Panc1 (cell line): Measurements from ENCODE around the gene SRXN1. TPM values are rescaled to one million over a fixed set of nuclear protein-coding genes. Genes with fewer than 3 reads are reported as not detected.

Experiments used
- ATAC-seq: fragments of 200-7000 bp; cut with Tn5 transposase; 2 replicates; pipeline ENCODE4 v1.9.1; 2020; ENCODE audit warnings: mild to moderate bottlenecking, moderate library complexity
- BruUV-seq: library from RNA; stranded (reverse); fragments of 400-500 nt; replicated peaks from 2 replicates; lab custom pipeline; 2021; lab: Mats Ljungman, UMichigan
- CTCF ChIA-PET: fragments of 300-600 bp; sonication (Branson Sonifier 250); formaldehyde crosslinking; loops from one replicate; lab custom pipeline; 2022; ENCODE audit warnings: antibody characterized with exemption; lab: Charles Lee
- POLR2A ChIA-PET: fragments of 300-600 bp; sonication (Branson Sonifier 250); formaldehyde crosslinking; loops from one replicate; lab custom pipeline; 2022; ENCODE audit warnings: antibody characterized with exemption; lab: Charles Lee
- DNase-seq: peaks from one replicate; pipeline ENCODE4 v3.0.0-alpha.2; 2010; ENCODE audit warnings: low read depth, low spot score
- H3K27ac ChIP-seq: 2 replicates; pipeline ENCODE4 v1.5.1; 2011; ENCODE audit warnings: mild to moderate bottlenecking, low read length, inconsistent platforms
- H3K27me3 ChIP-seq: fragments of 200-500 bp; sonication (Bioruptor generic); 2 replicates; pipeline ENCODE4 v1.6.0; 2014; ENCODE audit warnings: low read length, inconsistent platforms; ENCODE audit not compliant: control insufficient read depth, insufficient read depth
- H3K36me3 ChIP-seq: fragments of 200-500 bp; sonication (Bioruptor generic); 2 replicates; pipeline ENCODE4 v1.5.1; 2014; ENCODE audit warnings: inconsistent platforms, mild to moderate bottlenecking, low read length, moderate library complexity; ENCODE audit not compliant: control insufficient read depth, insufficient read depth
- H3K4me1 ChIP-seq: 2 replicates; pipeline ENCODE4 v1.5.1; 2011; ENCODE audit warnings: inconsistent platforms, mild to moderate bottlenecking, low read length, moderate library complexity; ENCODE audit not compliant: control insufficient read depth, insufficient read depth
- H3K4me3 ChIP-seq, 2 experiments: 2 replicates each; pipeline ENCODE4 v1.5.1; 2011 to 2012; ENCODE audit warnings: low read depth in 2 of 2, low read length in 2 of 2, mild to moderate bottlenecking in 2 of 2, inconsistent platforms in 1 of 2, moderate library complexity in 1 of 2
- H3K9me3 ChIP-seq: fragments of 200-500 bp; sonication (Bioruptor generic); 2 replicates; pipeline ENCODE4 v1.5.1; 2014; ENCODE audit warnings: low read depth, mild to moderate bottlenecking, inconsistent platforms, low read length, moderate library complexity; ENCODE audit not compliant: control insufficient read depth, insufficient read depth
- POLR2AphosphoS5 ChIP-seq: IDR thresholded peaks from 2 replicates; pipeline ENCODE4 v1.6.1; 2012; ENCODE audit warnings: mild to moderate bottlenecking, low read depth, low read length, moderate library complexity
- SIN3A ChIP-seq: IDR thresholded peaks from 2 replicates; pipeline ENCODE4 v1.6.1; 2012; ENCODE audit warnings: low read depth, mild to moderate bottlenecking, low read length, moderate library complexity, borderline replicate concordance; ENCODE audit not compliant: insufficient read depth
- TCF7L2 ChIP-seq: IDR thresholded peaks from 2 replicates; pipeline ENCODE4 v1.6.1; 2011; ENCODE audit warnings: mild to moderate bottlenecking, low read depth, low read length, inconsistent platforms
- in situ Hi-C: cut with HindIII; loops from 2 replicates; pipeline ENCODE4 v1.10.0; 2016; ENCODE audit warnings: low sequenced_read_pairs, low pct_unique_long_range_greater_than_20kb
- intact Hi-C: fragments of 100-400 bp; cut with micrococcal nuclease; formaldehyde crosslinking; loops from one replicate; pipeline ENCODE4 v1.10.0; 2022; ENCODE audit not compliant: unreplicated experiment
- total RNA-seq: library from RNA; stranded (reverse); gene quantifications from one replicate; pipeline ENCODE4 v1.2.1, GENCODE V29; 2021; ENCODE audit not compliant: unreplicated experiment
- TF ChIP-seq, protein P1 (sequence below): fragments of 450-650 bp; IDR thresholded peaks from 2 replicates; pipeline ENCODE4 v1.5.1; 2017; ENCODE audit warnings: mild to moderate bottlenecking
- TF ChIP-seq, protein P2 (sequence below), 2 experiments: IDR thresholded peaks; 2 replicates each; pipeline ENCODE4 v1.6.1; 2011 to 2012; ENCODE audit warnings: low read depth in 2 of 2, control low read depth in 1 of 2, low read length in 1 of 2, mild to moderate bottlenecking in 1 of 2, moderate library complexity in 1 of 2; ENCODE audit not compliant: insufficient read depth in 1 of 2

Gene SRXN1
- total RNA-seq, 1 experiment from 2014 or later, result 34.5 TPM

DNA sequence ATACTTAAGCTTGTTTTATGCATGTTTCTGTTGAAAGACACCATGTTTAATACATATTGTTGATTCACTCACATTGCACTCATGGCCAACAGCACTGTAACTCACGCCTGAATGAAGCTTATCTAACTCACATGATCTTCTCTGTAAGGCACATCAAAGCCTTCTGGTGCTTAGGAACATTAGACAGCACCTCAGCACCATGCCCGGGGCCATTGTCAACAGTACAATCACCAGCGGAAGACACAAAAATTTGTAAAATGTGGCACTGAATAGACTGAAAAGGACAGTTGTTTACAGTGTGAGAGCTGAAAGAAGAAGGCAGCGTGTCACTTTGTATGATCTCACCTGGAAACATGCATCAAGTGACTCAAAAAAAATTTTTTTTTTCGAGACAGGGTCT lies 34.0 kb downstream of the SRXN1 start:
- TF ChIP-seq, protein P1, sequence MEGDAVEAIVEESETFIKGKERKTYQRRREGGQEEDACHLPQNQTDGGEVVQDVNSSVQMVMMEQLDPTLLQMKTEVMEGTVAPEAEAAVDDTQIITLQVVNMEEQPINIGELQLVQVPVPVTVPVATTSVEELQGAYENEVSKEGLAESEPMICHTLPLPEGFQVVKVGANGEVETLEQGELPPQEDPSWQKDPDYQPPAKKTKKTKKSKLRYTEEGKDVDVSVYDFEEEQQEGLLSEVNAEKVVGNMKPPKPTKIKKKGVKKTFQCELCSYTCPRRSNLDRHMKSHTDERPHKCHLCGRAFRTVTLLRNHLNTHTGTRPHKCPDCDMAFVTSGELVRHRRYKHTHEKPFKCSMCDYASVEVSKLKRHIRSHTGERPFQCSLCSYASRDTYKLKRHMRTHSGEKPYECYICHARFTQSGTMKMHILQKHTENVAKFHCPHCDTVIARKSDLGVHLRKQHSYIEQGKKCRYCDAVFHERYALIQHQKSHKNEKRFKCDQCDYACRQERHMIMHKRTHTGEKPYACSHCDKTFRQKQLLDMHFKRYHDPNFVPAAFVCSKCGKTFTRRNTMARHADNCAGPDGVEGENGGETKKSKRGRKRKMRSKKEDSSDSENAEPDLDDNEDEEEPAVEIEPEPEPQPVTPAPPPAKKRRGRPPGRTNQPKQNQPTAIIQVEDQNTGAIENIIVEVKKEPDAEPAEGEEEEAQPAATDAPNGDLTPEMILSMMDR, result no peak
- TF ChIP-seq, protein P2, sequence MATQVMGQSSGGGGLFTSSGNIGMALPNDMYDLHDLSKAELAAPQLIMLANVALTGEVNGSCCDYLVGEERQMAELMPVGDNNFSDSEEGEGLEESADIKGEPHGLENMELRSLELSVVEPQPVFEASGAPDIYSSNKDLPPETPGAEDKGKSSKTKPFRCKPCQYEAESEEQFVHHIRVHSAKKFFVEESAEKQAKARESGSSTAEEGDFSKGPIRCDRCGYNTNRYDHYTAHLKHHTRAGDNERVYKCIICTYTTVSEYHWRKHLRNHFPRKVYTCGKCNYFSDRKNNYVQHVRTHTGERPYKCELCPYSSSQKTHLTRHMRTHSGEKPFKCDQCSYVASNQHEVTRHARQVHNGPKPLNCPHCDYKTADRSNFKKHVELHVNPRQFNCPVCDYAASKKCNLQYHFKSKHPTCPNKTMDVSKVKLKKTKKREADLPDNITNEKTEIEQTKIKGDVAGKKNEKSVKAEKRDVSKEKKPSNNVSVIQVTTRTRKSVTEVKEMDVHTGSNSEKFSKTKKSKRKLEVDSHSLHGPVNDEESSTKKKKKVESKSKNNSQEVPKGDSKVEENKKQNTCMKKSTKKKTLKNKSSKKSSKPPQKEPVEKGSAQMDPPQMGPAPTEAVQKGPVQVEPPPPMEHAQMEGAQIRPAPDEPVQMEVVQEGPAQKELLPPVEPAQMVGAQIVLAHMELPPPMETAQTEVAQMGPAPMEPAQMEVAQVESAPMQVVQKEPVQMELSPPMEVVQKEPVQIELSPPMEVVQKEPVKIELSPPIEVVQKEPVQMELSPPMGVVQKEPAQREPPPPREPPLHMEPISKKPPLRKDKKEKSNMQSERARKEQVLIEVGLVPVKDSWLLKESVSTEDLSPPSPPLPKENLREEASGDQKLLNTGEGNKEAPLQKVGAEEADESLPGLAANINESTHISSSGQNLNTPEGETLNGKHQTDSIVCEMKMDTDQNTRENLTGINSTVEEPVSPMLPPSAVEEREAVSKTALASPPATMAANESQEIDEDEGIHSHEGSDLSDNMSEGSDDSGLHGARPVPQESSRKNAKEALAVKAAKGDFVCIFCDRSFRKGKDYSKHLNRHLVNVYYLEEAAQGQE (IDR thresholded peaks at IDR 0.05; ENCODE audit: insufficient read depth in 1 of 2, low read depth in 2 of 2, low read length in 1 of 2), result no peak
- no peak for TF ChIP-seq SIN3A
- TF ChIP-seq POLR2AphosphoS5, result no peak
- no peak for TF ChIP-seq TCF7L2
- CTCF ChIA-PET, result no interaction called here
- H3K4me3 ChIP-seq, result no peak overlapping the region
- H3K9me3 ChIP-seq, result no peaks in the 10 kb centered on the region
- peaks cover 5% of the 10 kb centered on the region; the same call in 1 of the 2 replicates for H3K27me3 ChIP-seq
- no peaks in the 10 kb centered on the region for H3K4me1 ChIP-seq
- DNase-seq, result no peak
- H3K27ac ChIP-seq, result no peak overlapping the region
- POLR2A ChIA-PET, result no interaction called here
- intact Hi-C loops, result no loop called here
- no peak for ATAC-seq
- BruUV-seq, result no TSS peak
- no peaks in the 10 kb centered on the region for H3K36me3 ChIP-seq
- in situ Hi-C loops, result no loop called here

DNA sequence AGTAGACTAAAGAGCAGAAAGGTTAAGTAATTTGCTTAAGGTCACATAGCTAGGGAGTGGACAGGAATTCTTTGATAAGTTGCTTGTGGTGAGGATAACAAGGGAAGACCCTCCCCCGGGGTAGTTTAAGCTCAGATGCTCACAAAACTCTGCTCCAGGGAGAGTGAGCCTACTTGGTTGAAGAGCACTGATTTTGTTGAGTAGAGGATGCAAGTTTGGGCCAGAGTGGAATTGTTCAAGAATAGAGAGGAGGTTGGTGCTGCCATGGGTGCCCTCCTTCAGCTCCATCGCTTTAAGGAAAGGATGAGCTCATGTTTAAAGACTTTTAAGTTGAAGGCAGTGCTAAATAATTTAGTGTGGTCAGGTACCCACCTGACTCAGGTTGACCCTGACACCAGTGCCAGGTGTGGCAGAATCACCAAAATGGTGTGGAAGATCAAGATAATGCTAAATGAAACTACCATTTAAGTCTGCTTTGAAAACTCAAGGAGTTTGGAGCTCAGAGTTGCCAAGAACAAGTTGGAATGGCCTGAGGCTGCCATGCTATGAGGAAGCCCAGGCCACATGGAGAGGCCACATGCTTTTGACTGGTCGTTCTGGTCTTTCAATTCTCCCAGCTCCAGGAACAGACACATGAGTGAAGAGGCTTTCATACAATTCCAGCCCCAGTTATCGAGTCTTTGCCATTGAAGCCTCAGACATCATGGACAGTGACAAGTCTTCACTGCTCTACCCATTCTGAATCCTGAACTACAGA lies 34.9 kb downstream of the SRXN1 start:
- in situ Hi-C loops (no loop called here), intact Hi-C loops (no loop called here)
- POLR2A ChIA-PET, result no interaction called here
- Histone ChIP-seq H3K4me1 (no peaks in the 10 kb centered on the region), H3K9me3 (no peaks in the 10 kb centered on the region), H3K27ac (no peak overlapping the region), H3K36me3 (no peaks in the 10 kb centered on the region), H3K4me3 (no peak overlapping the region), H3K27me3 (peaks cover 5% of the 10 kb centered on the region; the same call in 1 of the 2 replicates)
- no TSS peak for BruUV-seq
- ATAC-seq (no peak), DNase-seq (no peak)
- TF ChIP-seq POLR2AphosphoS5, result no peak
- TF ChIP-seq TCF7L2, result no peak
- TF ChIP-seq, protein P2 (IDR thresholded peaks at IDR 0.05; ENCODE audit: insufficient read depth in 1 of 2, low read depth in 2 of 2, low read length in 1 of 2), result no peak
- TF ChIP-seq SIN3A, result no peak
- CTCF ChIA-PET, result no interaction called here
